GM19025 (cell line): Measurements from ENCODE around the gene MIPEP.

Experiments used
- ATAC-seq: cut with Tn5 transposase; IDR thresholded peaks from one replicate; pipeline ENCODE4 v1.9.1; 2021; ENCODE audit warnings: mild to moderate bottlenecking, low read depth, moderate library complexity; ENCODE audit not compliant: unreplicated experiment

Gene MIPEP

DNA sequence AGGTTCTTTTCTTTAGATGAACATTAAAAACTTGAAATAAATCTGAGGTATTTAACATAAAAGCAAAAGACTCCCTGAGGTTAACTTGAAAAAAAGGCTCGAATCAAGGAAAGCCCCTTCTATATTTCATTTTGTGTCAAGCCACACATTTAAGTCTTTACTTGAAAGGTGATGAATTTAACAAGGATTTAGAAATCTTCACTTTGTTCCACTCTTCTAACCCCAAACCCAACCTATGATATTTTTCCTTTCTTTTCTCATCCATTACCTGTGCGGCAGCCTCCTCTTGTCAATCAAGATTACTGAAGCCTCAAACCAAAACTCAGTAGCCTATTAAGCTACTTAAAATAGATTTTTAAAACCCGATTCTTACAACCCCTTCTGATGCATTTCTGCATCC, 33.8 kb downstream of the MIPEP start:
- no peak for ATAC-seq

DNA sequence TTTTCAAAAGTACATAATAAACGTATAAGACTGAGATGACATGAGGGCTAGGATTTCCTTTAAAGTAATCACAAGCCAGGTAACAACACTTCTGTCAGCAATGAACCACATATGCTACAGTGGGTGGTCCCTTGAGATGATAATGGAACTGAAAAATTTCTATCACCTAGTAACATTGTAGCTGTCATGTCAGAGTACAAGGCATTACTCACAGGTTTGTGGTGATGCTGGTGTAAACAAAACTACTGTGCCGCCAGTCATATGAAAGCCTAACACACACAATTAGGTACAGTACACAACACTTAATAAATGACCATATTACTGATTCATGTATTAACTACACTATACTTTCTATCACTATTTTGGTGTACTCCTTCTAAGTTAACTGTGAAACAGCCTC, 36.8 kb downstream of the MIPEP start:
- no peak for ATAC-seq

GRCh38 chr13:23851106-23851505, 38.1 kb downstream of the MIPEP start:
- no peak for ATAC-seq

GRCh38 chr13:23850134-23850533, 39.1 kb downstream of the MIPEP start:
- no peak for ATAC-seq

- ATAC-seq = no peak
Observed at GRCh38 chr13:23849670-23850069, 39.5 kb downstream of the MIPEP start.

- no peak for ATAC-seq
Observed at GRCh38 chr13:23848646-23849141, 40.5 kb downstream of the MIPEP start.

DNA sequence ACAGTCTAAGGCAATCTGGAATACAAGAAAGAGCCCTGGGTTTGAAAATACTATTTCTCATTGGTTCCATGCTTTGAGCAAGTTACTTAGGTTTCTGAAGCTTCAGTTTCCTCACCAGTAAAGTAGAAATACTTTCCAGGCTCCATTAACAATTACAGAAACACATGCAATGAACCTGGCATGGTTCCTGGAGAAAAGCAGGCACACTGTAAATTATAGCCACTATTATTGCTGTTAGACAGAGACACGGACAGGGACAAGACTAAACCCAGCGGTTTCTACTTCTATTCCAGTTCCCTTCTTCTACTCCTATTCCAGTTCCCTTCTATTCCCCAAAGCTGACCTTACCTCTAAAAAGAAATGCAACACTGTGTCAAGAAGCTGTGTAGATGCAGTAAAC, 41.2 kb downstream of the MIPEP start:
- ATAC-seq = no peak

DNA sequence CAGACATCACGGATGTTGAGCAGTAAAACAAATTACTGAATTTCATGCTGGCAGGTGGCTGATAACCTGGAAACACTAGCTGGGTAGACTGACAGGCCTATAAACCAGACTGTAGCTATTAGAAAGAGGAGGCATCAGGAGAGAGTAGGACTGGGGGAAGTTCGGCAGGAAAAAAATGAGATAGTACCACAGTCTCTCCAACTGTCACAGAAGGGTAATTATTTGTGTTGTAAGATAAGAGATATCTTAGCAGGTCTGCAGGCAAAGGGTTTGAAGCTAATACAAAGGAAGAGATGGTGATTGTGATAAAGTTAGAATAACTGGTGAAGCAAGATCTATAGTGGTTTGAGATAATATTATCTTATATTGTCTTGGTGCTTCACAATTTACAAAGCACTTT, 41.7 kb downstream of the MIPEP start:
- no peak for ATAC-seq

DNA sequence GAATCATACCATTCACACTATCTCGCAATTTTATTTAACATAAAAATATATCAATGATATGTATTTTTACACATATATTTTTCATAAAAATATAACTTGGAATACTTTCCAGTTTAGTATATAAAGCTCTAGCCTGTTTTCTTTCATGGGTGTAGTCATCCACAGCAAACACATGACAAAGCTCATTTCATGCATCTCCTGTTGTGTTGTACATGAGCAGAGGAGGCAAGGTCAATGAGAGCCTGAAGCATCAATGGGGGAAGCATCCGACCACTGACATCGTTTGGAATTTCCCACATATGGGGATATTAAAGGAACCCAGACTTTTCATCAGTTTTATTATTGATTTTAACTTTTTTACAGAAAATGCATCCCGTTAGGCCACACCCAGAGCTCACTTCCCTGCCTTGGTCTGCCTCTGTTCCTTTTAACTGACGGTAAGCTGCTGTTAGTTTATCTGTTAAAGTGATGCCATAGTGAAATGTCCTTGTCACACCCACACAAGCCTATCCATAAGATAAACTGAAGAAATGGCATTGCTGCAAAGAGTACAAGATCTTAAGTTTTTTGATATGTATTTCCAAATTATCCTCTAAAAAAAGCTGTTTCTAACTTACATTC, 44.0 kb downstream of the MIPEP start:
- no peak for ATAC-seq

- no peak for ATAC-seq
Observed at GRCh38 chr13:23844132-23844531, 45.1 kb downstream of the MIPEP start.

GRCh38 chr13:23843436-23843835, 45.8 kb downstream of the MIPEP start:
- ATAC-seq = no peak

DNA sequence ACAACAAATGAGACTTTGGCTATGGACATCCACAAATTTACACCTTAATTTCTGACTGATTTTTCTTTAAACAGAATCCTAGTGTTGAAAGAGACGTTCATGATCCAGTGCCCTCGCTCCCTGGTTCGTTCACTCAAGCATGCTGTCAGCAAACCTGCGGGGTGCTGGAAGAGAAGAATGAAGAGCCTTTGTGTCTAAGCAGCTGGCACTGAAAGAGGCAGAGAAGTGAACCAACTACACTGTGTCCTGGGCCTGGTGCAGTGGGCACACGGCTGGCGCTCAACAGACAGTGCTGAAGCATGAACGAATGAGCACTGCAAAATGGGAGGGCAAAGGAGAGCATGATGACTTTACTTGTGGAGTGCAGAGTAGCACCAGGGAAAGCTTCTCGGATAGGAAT, 46.8 kb downstream of the MIPEP start:
- no peak for ATAC-seq

- ATAC-seq = no peak
Observed at GRCh38 chr13:23833733-23834611, 55.2 kb downstream of the MIPEP start.

GRCh38 chr13:23828866-23829265, 60.3 kb downstream of the MIPEP start:
- no peak for ATAC-seq

DNA sequence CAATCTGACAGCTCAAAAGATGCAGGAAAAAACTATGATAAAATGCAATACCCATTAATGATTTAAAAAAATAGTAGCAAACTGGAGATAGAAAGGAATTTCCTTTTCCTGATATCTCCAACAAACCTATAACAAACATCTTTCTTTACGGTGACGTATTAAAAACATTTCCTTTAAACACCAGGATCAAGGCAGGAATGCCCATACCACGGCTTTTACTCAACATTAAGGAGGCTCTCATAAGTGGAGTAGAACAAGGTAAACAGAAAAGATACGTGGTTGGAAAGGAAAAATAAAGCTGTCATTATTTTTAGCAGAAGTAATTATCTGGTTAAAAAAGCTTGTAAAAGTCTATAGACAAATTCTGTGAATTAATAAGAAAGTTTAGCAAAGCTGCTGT, 61.1 kb downstream of the MIPEP start:
- no peak for ATAC-seq

GRCh38 chr13:23825179-23825578, 64.0 kb downstream of the MIPEP start:
- no peak for ATAC-seq

DNA sequence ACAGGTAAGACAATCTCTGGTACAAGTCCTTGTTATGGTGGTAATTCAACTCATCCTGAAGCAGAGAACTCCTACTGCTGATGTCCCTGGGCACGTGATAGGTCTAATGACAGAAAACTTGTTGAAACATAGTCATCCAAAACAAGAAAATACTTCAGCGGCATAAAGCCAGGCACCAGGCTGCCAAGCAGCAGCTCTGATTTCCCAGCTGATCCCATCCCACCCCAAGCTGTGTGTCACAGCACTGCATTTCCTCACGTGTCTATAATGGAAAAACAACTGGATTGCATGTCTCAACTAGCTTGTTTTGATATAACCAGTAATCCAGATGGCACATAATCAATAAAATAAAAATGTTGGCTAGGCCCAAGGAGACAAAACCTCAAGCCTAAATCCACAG, 64.8 kb downstream of the MIPEP start:
- no peak for ATAC-seq

- ATAC-seq = no peak
Observed at GRCh38 chr13:23822252-23822824, 66.9 kb downstream of the MIPEP start.

GRCh38 chr13:23820530-23820929, 68.7 kb downstream of the MIPEP start:
- ATAC-seq = no peak

GRCh38 chr13:23817830-23818229, 71.4 kb downstream of the MIPEP start:
- ATAC-seq = no peak

DNA sequence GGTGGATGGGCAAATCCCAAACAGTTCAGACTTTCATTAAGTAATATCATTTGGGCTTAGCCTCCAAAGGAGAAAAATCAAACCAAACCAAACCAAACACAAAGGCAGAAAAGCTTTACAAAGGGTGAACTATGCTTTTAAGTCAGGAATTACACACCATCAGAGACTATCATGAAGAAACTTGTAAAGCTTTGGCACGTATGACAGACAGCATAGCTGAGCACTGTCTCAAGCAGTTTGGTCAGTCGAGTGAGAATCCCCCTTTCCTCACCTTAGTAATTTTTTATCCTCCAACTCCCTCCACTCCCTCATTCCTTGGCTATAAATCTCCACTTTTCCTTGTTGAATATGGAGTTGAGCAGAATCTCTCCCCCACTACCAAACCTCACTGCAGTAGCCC, 72.1 kb downstream of the MIPEP start:
- no peak for ATAC-seq

DNA sequence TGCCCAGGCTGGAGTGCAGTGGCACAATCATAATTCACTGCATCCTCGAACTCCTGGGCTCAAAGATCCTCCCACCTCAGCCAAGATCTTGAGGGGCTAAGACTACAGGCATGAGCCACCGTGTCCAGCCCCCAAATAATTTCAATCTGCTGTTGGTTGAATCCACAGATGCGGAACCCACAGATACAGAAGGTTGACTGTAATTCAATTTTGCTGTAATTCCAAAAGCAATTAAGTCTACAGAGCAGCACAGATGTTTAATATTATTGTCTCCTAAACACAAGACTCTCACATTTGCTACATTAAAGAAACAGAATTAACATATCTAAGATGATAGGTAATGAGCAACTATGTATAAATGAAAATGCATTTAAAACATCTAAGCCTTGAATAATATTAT, 75.6 kb downstream of the MIPEP start:
- ATAC-seq = no peak
